Mesendoderm (in vitro differentiated cells): ENCODE measurements around the gene ZNF664.

Source experiments
- DNase-seq: peaks from one replicate; pipeline ENCODE4 v3.0.0; 2013
- H2AK5ac ChIP-seq: 2 replicates; pipeline ENCODE4 v1.6.1; 2013; ENCODE audit warnings: low read length, inconsistent platforms
- H2BK120ac ChIP-seq: 2 replicates; pipeline ENCODE4 v1.6.1; 2013; ENCODE audit warnings: low read depth, mild to moderate bottlenecking, low read length, moderate library complexity, mixed read lengths
- H2BK15ac ChIP-seq: replicated peaks from 2 replicates; pipeline ENCODE4 v1.6.1; 2013; ENCODE audit warnings: low read depth, mild to moderate bottlenecking, moderate library complexity
- H2BK5ac ChIP-seq: 2 replicates; pipeline ENCODE4 v1.6.1; 2013; ENCODE audit warnings: low read length, inconsistent platforms
- H3K18ac ChIP-seq: 2 replicates; pipeline ENCODE4 v1.6.1; 2013; ENCODE audit warnings: mild to moderate bottlenecking, low read length, mixed read lengths
- H3K23ac ChIP-seq: one replicate; pipeline ENCODE4 v1.6.1; 2013; ENCODE audit warnings: low read length
- H3K27ac ChIP-seq: 2 replicates; pipeline ENCODE4 v1.5.1; 2013; ENCODE audit warnings: low read depth, mild to moderate bottlenecking, inconsistent platforms, low read length, moderate library complexity
- H3K27me3 ChIP-seq: 2 replicates; pipeline ENCODE4 v1.6.1; 2013; ENCODE audit warnings: low read length, control low read depth, mild to moderate bottlenecking, inconsistent platforms; ENCODE audit not compliant: insufficient read depth, poor library complexity
- H3K36me3 ChIP-seq: 2 replicates; pipeline ENCODE4 v1.6.1; 2013; ENCODE audit warnings: low read length, inconsistent platforms; ENCODE audit not compliant: control insufficient read depth, insufficient read depth
- H3K4ac ChIP-seq: one replicate; pipeline ENCODE4 v1.6.1; 2013; ENCODE audit warnings: low read depth, mild to moderate bottlenecking, low read length, moderate library complexity
- H3K4me1 ChIP-seq: 2 replicates; pipeline ENCODE4 v1.6.1; 2013; ENCODE audit warnings: low read depth, low read length, inconsistent platforms; ENCODE audit not compliant: control insufficient read depth
- H3K4me2 ChIP-seq: 2 replicates; pipeline ENCODE4 v1.6.1; 2013; ENCODE audit warnings: low read length
- H3K4me3 ChIP-seq: 2 replicates; pipeline ENCODE4 v1.5.1; 2013; ENCODE audit warnings: mild to moderate bottlenecking, low read length
- H3K56ac ChIP-seq: one replicate; pipeline ENCODE4 v1.6.1; 2013; ENCODE audit warnings: low read length
- H3K79me1 ChIP-seq: 2 replicates; pipeline ENCODE4 v1.6.1; 2013; ENCODE audit warnings: low read length, inconsistent platforms
- H3K79me2 ChIP-seq: 2 replicates; pipeline ENCODE4 v1.6.1; 2013; ENCODE audit warnings: mild to moderate bottlenecking, low read length; ENCODE audit not compliant: control insufficient read depth, insufficient read depth
- H3K9ac ChIP-seq: 2 replicates; pipeline ENCODE4 v1.6.1; 2013; ENCODE audit warnings: low read length, inconsistent platforms
- H4K5ac ChIP-seq: one replicate; pipeline ENCODE4 v1.6.1; 2013; ENCODE audit warnings: low read length
- H4K8ac ChIP-seq: one replicate; pipeline ENCODE4 v1.6.1; 2013; ENCODE audit warnings: low read depth, mild to moderate bottlenecking, control low read depth, low read length, moderate library complexity
- WGBS: extraction: QIAGEN DNeasy Blood & Tissue Kit; methylation state at CpG from one replicate; pipeline ENCODE4 v1.1.7; 2013; ENCODE audit warnings: low lambda C conversion rate, missing lambda C conversion rate; ENCODE audit not compliant: insufficient coverage; ENCODE audit errors: extremely low coverage; 5-methylcytosine and 5-hydroxymethylcytosine counted together

The ZNF664 gene

DNA sequence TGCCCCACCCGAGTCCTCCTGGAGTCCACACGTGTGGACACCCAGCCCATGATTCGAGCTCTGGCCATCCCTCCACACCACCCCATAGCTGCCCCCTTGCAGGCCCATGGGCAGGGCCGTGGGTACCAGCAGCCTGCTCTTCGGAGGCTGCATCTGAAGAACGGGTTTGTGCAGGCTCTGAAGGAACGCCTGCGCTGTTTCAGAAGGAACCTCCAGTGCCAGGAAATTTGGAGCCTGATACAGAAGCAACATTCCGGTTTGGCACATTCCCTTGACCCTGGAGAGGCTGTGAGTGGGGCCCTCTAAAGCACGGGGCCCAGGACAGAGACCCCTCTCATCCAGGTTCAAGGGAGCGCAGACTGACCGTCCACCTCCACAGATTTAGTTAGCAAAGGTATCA, 57.0 kb downstream of the ZNF664 start:
- Histone ChIP-seq H3K56ac (no peak overlapping the region), H3K4me1 (peaks cover 1% of the 10 kb centered on the region), H3K4ac (no peak overlapping the region), H4K8ac (no peak overlapping the region), H3K79me2 (no peaks in the 10 kb centered on the region), H2BK120ac (no peak overlapping the region), H3K4me3 (no peak overlapping the region), H3K36me3 (no peaks in the 10 kb centered on the region), H3K18ac (no peak overlapping the region), H4K5ac (no peak overlapping the region), H2BK5ac (no peak overlapping the region), H3K27ac (no peak overlapping the region), H3K4me2 (no peak overlapping the region), H2BK15ac (no peak overlapping the region), H3K9ac (no peak overlapping the region), H3K27me3 (no peaks in the 10 kb centered on the region), H3K79me1 (no peaks in the 10 kb centered on the region), H2AK5ac (no peak overlapping the region), H3K23ac (no peak overlapping the region)
- no CpG with 5 or more reads among the region's 12 CpGs for WGBS
- DNase-seq, result no peak

DNA sequence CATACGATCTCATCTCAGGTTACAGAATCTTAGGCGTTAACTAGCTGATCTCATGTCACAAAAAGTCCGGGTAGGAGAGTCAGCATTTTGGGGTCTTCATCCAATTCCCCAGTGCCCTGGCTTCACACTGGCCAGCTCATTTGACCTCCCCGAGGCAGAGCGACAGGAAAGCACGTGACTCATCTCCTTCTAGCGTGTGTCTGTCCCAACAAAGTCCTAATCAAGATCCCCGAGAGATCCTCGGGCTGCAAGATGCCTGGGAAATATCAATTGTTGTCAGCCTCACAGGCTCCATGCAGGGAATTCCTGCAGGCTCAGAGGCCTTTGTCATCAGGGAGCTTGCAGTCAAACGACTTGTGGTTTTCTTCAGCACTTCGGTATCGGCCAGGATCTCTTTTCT, 57.5 kb downstream of the ZNF664 start:
- peak; percentile 95 for DNase-seq
- Histone ChIP-seq H3K27me3 (no peaks in the 10 kb centered on the region), H2BK15ac (no peak overlapping the region), H3K79me1 (no peaks in the 10 kb centered on the region), H3K4me1 (no peaks in the 10 kb centered on the region), H3K79me2 (no peaks in the 10 kb centered on the region), H2BK120ac (no peak overlapping the region), H3K4me2 (no peak overlapping the region), H3K23ac (no peak overlapping the region), H4K5ac (no peak overlapping the region), H3K18ac (no peak overlapping the region), H3K4ac (no peak overlapping the region), H3K4me3 (no peak overlapping the region), H4K8ac (no peak overlapping the region), H2AK5ac (no peak overlapping the region), H3K36me3 (no peaks in the 10 kb centered on the region), H3K9ac (no peak overlapping the region), H3K27ac (no peak overlapping the region), H3K56ac (no peak overlapping the region), H2BK5ac (no peak overlapping the region)
- no CpG with 5 or more reads among the region's 12 CpGs for WGBS

DNA sequence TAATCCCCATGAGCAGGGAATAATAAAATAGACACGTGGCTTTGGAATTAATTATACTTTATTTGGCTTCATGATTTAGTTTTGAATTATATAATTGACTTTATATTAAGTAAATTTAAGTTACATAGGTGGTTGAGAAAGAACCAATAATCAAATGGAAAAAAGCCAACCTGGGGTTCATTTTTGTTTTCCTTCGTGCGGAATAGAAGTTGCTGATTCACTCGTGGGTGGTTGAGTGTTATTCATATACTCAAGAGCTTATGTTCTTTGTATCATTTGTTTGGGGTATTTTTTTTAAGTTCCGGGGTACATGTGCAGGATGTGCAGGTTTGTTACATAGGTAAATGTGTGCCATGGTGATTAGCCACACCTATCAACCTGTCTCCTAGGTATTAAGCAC, 58.0 kb downstream of the ZNF664 start:
- no peak overlapping the region for H4K8ac ChIP-seq
- peaks cover 2% of the 10 kb centered on the region for H3K4me1 ChIP-seq
- H3K4me2 ChIP-seq, result no peak overlapping the region
- H3K27me3 ChIP-seq, result no peaks in the 10 kb centered on the region
- no peak overlapping the region for H2AK5ac ChIP-seq
- no CpG with 5 or more reads among the region's 5 CpGs for whole genome bisulfite sequencing
- no peak overlapping the region for H4K5ac ChIP-seq
- H3K27ac ChIP-seq, result no peak overlapping the region
- no peak overlapping the region for H2BK120ac ChIP-seq
- H3K4me3 ChIP-seq, result no peak overlapping the region
- H2BK5ac ChIP-seq, result no peak overlapping the region
- no peaks in the 10 kb centered on the region for H3K79me2 ChIP-seq
- no peaks in the 10 kb centered on the region for H3K79me1 ChIP-seq
- H3K36me3 ChIP-seq, result no peaks in the 10 kb centered on the region
- H3K9ac ChIP-seq, result no peak overlapping the region
- DNase-seq, result no peak
- no peak overlapping the region for H3K18ac ChIP-seq
- no peak overlapping the region for H2BK15ac ChIP-seq
- H3K56ac ChIP-seq, result no peak overlapping the region
- H3K23ac ChIP-seq, result no peak overlapping the region
- H3K4ac ChIP-seq, result no peak overlapping the region

DNA sequence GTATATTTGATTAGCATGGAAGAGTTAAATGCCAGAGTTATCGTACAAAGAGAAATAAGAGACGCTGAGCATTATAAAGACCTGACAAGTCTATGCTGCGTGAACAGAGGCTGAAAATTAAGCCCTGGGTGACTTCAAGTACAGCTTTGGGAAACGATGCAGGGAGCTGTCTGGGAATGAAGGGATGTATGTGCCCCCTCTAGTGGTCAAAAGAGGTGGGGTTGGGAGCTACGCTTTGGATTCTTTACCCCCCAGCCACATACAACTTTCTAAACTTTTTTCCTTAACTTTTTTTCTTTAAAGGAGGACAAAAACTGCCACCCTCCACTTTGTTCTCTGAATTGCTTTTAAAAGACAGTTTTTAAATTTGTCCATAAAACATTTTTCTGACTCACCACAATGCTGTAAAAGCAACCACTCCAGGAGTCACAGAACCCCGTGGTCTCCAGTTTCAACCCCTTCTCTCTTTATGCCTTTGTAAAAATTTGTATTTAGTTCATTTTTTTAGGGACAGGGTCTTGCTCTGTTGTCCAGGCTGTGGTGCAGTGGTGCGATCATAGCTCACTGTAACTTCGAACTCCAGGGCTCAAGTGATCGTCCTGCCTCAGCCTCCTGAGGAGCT, 59.4 kb downstream of the ZNF664 start:
- peak; percentile 63 for DNase-seq
- no CpG with 5 or more reads among the region's 9 CpGs for WGBS

DNA sequence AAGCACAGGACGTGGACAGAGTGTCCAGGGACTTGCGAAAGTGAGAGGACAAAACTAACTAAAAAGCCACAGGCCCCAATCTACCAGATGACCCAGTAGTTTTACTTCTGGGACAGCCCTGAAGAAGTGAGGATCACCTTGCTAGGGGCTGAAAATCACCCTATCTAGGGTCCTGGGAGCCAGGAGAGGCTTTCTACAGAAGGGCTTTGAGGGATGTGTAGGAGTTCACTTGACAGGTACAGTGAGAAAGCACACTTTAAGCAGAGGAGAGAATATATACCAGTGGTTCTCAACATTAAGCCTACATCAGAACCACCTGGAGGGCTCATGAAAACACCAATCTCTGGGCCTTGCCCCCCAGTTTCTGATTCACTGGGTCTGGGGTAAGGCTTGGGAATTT, 60.8 kb downstream of the ZNF664 start:
- Histone ChIP-seq H2BK15ac (no peak overlapping the region), H3K4ac (no peak overlapping the region)
- WGBS, result no CpG with 5 or more reads among the region's 2 CpGs

More for the DNA sequence above, 59.4 kb downstream of the ZNF664 start:
- peaks cover 2% of the 10 kb centered on the region for H3K4me1 ChIP-seq
- H3K79me1 ChIP-seq, result no peaks in the 10 kb centered on the region
- no peaks in the 10 kb centered on the region for H3K27me3 ChIP-seq
- H3K79me2 ChIP-seq, result no peaks in the 10 kb centered on the region
- H3K4ac ChIP-seq, result no peak overlapping the region
- H3K23ac ChIP-seq, result no peak overlapping the region
- no peak overlapping the region for H3K4me3 ChIP-seq
- no peak overlapping the region for H3K18ac ChIP-seq
- H4K5ac ChIP-seq, result no peak overlapping the region
- no peak overlapping the region for H2BK120ac ChIP-seq
- no peak overlapping the region for H4K8ac ChIP-seq
- no peaks in the 10 kb centered on the region for H3K36me3 ChIP-seq
- H3K27ac ChIP-seq, result no peak overlapping the region
- no peak overlapping the region for H3K9ac ChIP-seq
- no peak overlapping the region for H3K56ac ChIP-seq
- no peak overlapping the region for H2AK5ac ChIP-seq
- H2BK5ac ChIP-seq, result no peak overlapping the region
- no peak overlapping the region for H3K4me2 ChIP-seq
- no peak overlapping the region for H2BK15ac ChIP-seq

DNA sequence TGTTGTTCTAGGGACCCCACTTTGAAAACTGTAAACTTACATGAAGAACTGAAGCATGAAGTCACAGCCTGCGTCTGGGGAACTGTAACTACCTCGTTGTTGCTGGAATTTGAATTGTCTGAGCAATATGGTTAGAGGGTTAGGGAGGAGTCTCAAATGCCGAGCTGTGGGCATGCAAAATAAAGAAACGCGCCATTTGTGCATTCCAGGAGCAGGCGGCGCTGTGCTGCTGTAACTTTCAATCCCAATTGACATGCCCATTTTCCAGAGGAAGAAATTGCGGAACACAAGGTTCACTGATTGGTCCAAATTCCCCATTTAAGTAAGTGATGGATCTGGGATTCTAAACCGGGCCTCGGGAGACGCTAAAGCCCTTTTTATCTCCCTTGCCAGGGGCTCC, 61.3 kb downstream of the ZNF664 start:
- no peak for DNase-seq
- H3K36me3 ChIP-seq, result no peaks in the 10 kb centered on the region
- no peak overlapping the region for H2BK15ac ChIP-seq
- H3K79me2 ChIP-seq, result no peaks in the 10 kb centered on the region
- H3K27me3 ChIP-seq, result no peaks in the 10 kb centered on the region
- no CpG with 5 or more reads among the region's 11 CpGs for WGBS
- H3K27ac ChIP-seq, result no peak overlapping the region
- no peak overlapping the region for H3K4me2 ChIP-seq
- H3K56ac ChIP-seq, result no peak overlapping the region
- no peak overlapping the region for H3K4ac ChIP-seq
- no peak overlapping the region for H3K4me3 ChIP-seq
- H3K23ac ChIP-seq, result no peak overlapping the region
- H3K79me1 ChIP-seq, result no peaks in the 10 kb centered on the region
- no peak overlapping the region for H4K5ac ChIP-seq
- no peak overlapping the region for H4K8ac ChIP-seq
- H3K4me1 ChIP-seq, result peaks cover 2% of the 10 kb centered on the region
- H2BK5ac ChIP-seq, result no peak overlapping the region
- H2AK5ac ChIP-seq, result no peak overlapping the region
- H3K9ac ChIP-seq, result no peak overlapping the region
- H2BK120ac ChIP-seq, result no peak overlapping the region
- H3K18ac ChIP-seq, result no peak overlapping the region

More for the DNA sequence above, 60.8 kb downstream of the ZNF664 start:
- Histone ChIP-seq H3K27ac (no peak overlapping the region), H4K5ac (no peak overlapping the region), H3K18ac (no peak overlapping the region), H3K4me3 (no peak overlapping the region), H3K79me2 (no peaks in the 10 kb centered on the region), H3K27me3 (no peaks in the 10 kb centered on the region), H3K4me1 (peaks cover 2% of the 10 kb centered on the region), H3K36me3 (no peaks in the 10 kb centered on the region), H3K56ac (no peak overlapping the region), H2AK5ac (no peak overlapping the region), H2BK120ac (no peak overlapping the region), H4K8ac (no peak overlapping the region), H3K79me1 (no peaks in the 10 kb centered on the region), H2BK5ac (no peak overlapping the region), H3K4me2 (no peak overlapping the region), H3K23ac (no peak overlapping the region), H3K9ac (no peak overlapping the region)
- no peak for DNase-seq
